GM12892 (cell line): ENCODE data around the gene KBTBD7.
A peak's percentile ranks its signal among the peaks of the same experiment; 100 is the strongest.

Experiments
- DNase-seq: peaks from one replicate; pipeline ENCODE4 v3.0.0; 2011; ENCODE audit not compliant: insufficient read length
- FAIRE-seq: peaks from 2 replicates; lab custom pipeline; 2011; peaks lifted over from hg19 to GRCh38; lab: Jason Lieb, UNC
- POLR2A ChIP-seq: IDR thresholded peaks from 2 replicates; pipeline ENCODE4 v1.6.1; 2011; ENCODE audit warnings: low read depth, low read length, control low read depth
- POLR2AphosphoS5 ChIP-seq: IDR thresholded peaks from 2 replicates; pipeline ENCODE4 v1.6.1; 2011; ENCODE audit warnings: low read depth, low read length, control low read depth
- TAF1 ChIP-seq: IDR thresholded peaks from 2 replicates; pipeline ENCODE4 v1.6.1; 2011; ENCODE audit warnings: low read depth, mild to moderate bottlenecking, control low read depth, low read length, borderline replicate concordance

Gene KBTBD7

GRCh38 chr13:41216160-41216559 lies 21.8 kb upstream of the KBTBD7 start:
- no peak for DNase-seq
- no peak for FAIRE-seq
- TF ChIP-seq POLR2AphosphoS5 (no peak), TAF1 (no peak), POLR2A (no peak)

GRCh38 chr13:41213919-41214318 lies 19.6 kb upstream of the KBTBD7 start:
- TF ChIP-seq POLR2AphosphoS5 (no peak), TAF1 (no peak), POLR2A (no peak)
- DNase-seq (no peak), FAIRE-seq (no peak)

GRCh38 chr13:41213316-41213715 lies 18.9 kb upstream of the KBTBD7 start:
- FAIRE-seq (no peak), DNase-seq (no peak)
- TF ChIP-seq TAF1 (no peak), POLR2A (no peak), POLR2AphosphoS5 (no peak)

DNA sequence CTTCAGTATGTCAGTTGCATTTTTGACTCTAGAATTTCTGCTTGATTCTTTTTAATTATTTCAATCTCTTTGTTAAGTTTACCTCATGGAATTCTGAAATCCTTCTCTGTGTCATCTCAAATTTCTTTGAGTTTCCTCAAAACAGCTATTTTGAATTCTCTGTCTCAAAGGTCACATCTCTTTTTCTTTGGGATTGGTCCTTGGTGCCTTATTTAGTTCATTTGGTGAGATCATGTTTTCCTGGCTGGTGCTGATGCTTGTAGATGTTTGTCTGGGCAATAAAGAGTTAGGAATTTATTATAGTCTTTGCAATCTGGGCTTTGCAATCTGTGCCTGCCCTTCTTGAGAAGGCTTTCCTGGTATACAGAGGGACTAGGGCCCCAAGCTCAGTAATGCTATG lies 18.5 kb upstream of the KBTBD7 start:
- no peak for TF ChIP-seq POLR2AphosphoS5
- TF ChIP-seq TAF1 = no peak
- TF ChIP-seq POLR2A = no peak
- DNase-seq (no peak), FAIRE-seq (no peak)

- DNase-seq (no peak), FAIRE-seq (no peak)
Observed at GRCh38 chr13:41211062-41211461, 16.7 kb upstream of the KBTBD7 start.

GRCh38 chr13:41206467-41206866 lies 12.1 kb upstream of the KBTBD7 start:
- FAIRE-seq (no peak), DNase-seq (no peak)
- TF ChIP-seq POLR2A = no peak
- TF ChIP-seq TAF1 = no peak

More at GRCh38 chr13:41211062-41211461, 16.7 kb upstream of the KBTBD7 start:
- no peak for TF ChIP-seq TAF1
- no peak for TF ChIP-seq POLR2AphosphoS5
- TF ChIP-seq POLR2A = no peak

DNA sequence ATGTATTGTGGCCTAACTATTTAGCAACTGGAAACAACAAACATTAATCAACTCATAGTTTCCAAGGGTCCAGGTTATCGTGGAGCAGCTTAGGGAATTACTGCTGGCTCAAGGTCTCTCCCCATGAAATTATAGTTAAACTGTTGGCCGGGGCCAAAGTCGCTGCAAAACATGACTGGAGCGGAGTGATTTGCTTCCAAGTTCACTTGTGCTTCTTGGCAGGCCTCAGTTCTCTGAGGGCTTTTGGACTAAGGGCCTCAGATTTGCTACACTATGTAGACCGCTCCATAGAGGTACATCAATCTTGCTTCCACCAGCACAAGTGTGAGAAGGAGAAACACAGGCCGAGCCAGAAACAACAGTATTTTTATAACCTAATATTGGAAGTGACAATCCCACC lies 9.4 kb upstream of the KBTBD7 start:
- no peak for TF ChIP-seq TAF1
- no peak for TF ChIP-seq POLR2A
- TF ChIP-seq POLR2AphosphoS5 = no peak
- FAIRE-seq = no peak
- DNase-seq = no peak

- TF ChIP-seq POLR2A (no peak), POLR2AphosphoS5 (no peak), TAF1 (no peak)
- DNase-seq (no peak), FAIRE-seq (no peak)
Observed at GRCh38 chr13:41200126-41200525, 5.8 kb upstream of the KBTBD7 start.

DNA sequence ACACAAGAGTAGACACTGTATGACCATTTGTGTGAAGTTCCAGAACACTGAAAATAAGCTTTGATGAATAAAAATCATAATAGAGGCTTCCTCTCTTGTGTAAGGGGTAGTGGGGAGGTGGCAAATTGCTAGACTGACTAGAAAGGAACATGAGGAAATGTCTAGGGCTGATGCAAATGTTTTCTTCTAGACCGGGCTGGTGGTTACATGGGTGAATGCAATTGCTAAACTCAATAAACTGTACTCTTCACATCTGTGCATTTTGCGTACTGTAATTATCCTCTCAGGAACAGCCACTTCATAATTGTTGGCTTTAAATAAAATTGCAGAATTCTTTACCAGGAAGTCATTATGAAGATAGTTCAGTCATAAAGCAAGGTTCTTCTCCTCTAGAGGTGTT lies 5.2 kb upstream of the KBTBD7 start:
- FAIRE-seq (peak; percentile 72), DNase-seq (no peak)
- no peak for TF ChIP-seq TAF1
- TF ChIP-seq POLR2AphosphoS5 = no peak
- TF ChIP-seq POLR2A = no peak

GRCh38 chr13:41199079-41199478 lies 4.7 kb upstream of the KBTBD7 start:
- DNase-seq (no peak), FAIRE-seq (no peak)
- TF ChIP-seq POLR2A (no peak), TAF1 (no peak), POLR2AphosphoS5 (no peak)

DNA sequence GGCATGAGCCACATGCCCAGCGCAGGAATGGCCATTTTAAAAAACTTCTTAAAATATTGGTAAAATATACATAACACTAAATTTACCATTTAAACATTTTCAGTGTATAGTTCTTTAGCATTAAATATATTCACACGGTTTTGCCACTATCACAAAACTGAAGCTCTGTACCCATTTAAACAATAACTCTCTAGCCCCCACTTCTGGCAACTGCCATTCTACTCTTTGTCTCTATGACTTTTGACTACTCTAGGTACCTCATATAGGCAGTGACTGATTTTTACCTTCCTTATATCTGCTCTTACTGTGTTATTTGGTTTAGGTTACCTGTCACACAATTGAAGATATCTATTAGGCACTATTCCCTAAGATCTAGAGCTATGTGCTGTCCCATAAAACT lies 2.3 kb upstream of the KBTBD7 start:
- FAIRE-seq (no peak), DNase-seq (no peak)
- no peak for TF ChIP-seq TAF1

- TF ChIP-seq TAF1 = no peak
- no peak for FAIRE-seq
- no peak for DNase-seq
Observed at GRCh38 chr13:41196011-41196410, 1.6 kb upstream of the KBTBD7 start.

DNA sequence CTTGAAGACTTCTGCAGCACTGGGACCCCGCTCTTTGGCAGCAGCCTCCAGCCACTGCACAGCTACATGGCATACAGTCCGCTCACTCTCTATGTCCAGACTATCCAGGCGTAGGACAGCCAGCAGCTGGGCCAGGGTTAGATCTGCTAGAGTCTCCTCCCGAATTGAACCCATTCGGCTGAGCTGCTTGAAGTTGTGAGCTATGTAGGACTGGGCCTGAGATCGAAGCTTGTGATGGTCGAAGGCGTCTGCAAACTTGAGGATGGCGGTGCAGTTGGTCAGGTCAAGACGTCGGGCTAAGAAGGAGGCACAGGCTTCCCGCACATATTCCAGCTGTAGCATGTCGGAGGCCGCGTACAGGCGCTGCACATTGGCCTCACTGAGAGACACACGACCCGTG lies 900 bp downstream of the KBTBD7 start:
- no peak for TF ChIP-seq POLR2AphosphoS5
- TF ChIP-seq TAF1 = no peak
- TF ChIP-seq POLR2A = no peak
- no peak for DNase-seq
- no peak for FAIRE-seq
